Gastrocnemius medialis (tissue), 4 donors: ENCODE data around the gene LRRIQ3. TPM values are rescaled to one million over a fixed set of nuclear protein-coding genes. Genes with fewer than 3 reads are reported as not detected.

Experiments
- ATAC-seq, 2 donors: fragments of 150-250 bp; one replicate each; pipeline ENCODE4 v1.9.1; 2016
- DNase-seq, 2 donors: peaks; one replicate each; pipeline ENCODE4 v3.0.0-alpha.2; 2019
- H3K27ac ChIP-seq, 4 donors: fragments of 200-600 bp; sonication (generic); 1 replicate in 1 of 4; 2 replicates in 3 of 4; pipeline ENCODE4 v1.5.1; 2016 to 2018; ENCODE audit warnings: mild to moderate bottlenecking in 2 of 4, moderate library complexity in 1 of 4
- H3K27me3 ChIP-seq, 3 donors: fragments of 200-600 bp; sonication (generic) in 2 of 3; 1 replicate in 1 of 3; 2 replicates in 2 of 3; pipeline versions ENCODE4 v1.5.1 to v1.6.0; 2016 to 2019; ENCODE audit warnings: mild to moderate bottlenecking in 1 of 3, moderate library complexity in 1 of 3
- H3K36me3 ChIP-seq, 2 donors: fragments of 200-600 bp; sonication (generic) in 1 of 2; one replicate each; pipeline ENCODE4 v1.5.1; 2017 to 2018
- H3K4me1 ChIP-seq, 2 donors: fragments of 200-600 bp; sonication (generic) in 1 of 2; one replicate each; pipeline ENCODE4 v1.5.1; 2016 to 2017; ENCODE audit warnings: mild to moderate bottlenecking in 2 of 2
- H3K4me3 ChIP-seq, 4 donors: fragments of 200-600 bp; sonication (generic) in 3 of 4; 1 replicate in 1 of 4; 2 replicates in 3 of 4; pipeline ENCODE4 v1.5.1; 2016 to 2019; ENCODE audit warnings: mild to moderate bottlenecking in 2 of 4
- H3K9me3 ChIP-seq, 3 donors: fragments of 200-600 bp; sonication (generic) in 2 of 3; 1 replicate in 1 of 3; 2 replicates in 2 of 3; pipeline ENCODE4 v1.5.1; 2016 to 2019
- CTCF ChIP-seq, 5 experiments: fragments of 450-650 bp in 3 of 5; fragments of 200-600 bp in 2 of 5; sonication (generic) in 2 of 5; IDR thresholded peaks in 4 of 5; conservative IDR thresholded peaks in 1 of 5; 1 replicate in 4 of 5; 2 replicates in 1 of 5; pipeline ENCODE4 v1.5.1; 2016 to 2019; ENCODE audit warnings: antibody characterized with exemption in 5 of 5, mild to moderate bottlenecking in 3 of 5, moderate library complexity in 3 of 5
- POLR2A ChIP-seq, 2 donors: fragments of 450-650 bp; IDR thresholded peaks; one replicate each; pipeline ENCODE4 v1.6.1; 2017; ENCODE audit warnings: antibody characterized with exemption in 2 of 2, mild to moderate bottlenecking in 2 of 2, moderate library complexity in 2 of 2
- in situ Hi-C, 4 donors: fragments of 200-750 bp; cut with MboI; loops; one replicate each; pipeline versions ENCODE4 v1.15.0 to v1.8.0; 2017; ENCODE audit warnings: low sequenced_read_pairs in 4 of 4
- intact Hi-C: fragments of 100-400 bp; cut with DNase I; formaldehyde crosslinking; loops from one replicate; pipeline ENCODE4 v1.15.1; 2023; ENCODE audit warnings: low total_unique reads
- total RNA-seq, 4 donors: library from RNA; depleted of rRNA; stranded (reverse); fragments of >200 nt; gene quantifications; one replicate each; pipeline versions ENCODE4 v1.1.0 to v1.2.3, GENCODE V29; 2016

The LRRIQ3 gene
- total RNA-seq, 4 donors from 2014 or later, result 0.52 to 2.2 (median 0.56) TPM; not detected in 1

DNA sequence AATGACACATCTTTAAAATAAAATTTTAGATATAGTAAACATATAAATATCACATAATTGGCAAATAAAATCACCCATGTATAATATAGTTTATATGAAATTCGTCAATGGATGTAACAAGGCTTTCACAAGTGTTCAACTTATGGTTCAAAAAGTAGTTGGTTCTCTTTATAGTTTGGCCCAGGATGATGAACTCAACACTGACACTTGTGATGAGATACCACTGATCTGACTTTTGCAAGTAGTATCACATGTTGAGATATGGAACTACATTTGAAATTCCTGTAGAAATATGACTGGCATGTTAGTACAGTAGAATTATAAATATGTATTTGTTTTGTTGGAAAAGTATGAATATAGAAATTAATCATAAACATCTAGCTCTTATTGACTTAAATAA lies 39.1 kb upstream of the LRRIQ3 start:
- H3K27ac ChIP-seq, result no peak overlapping the region
- TF ChIP-seq POLR2A (IDR thresholded peaks at IDR 0.05) (no peak), CTCF (IDR thresholded peaks at IDR 0.05 in 4 of 5, conservative IDR thresholded peaks at IDR 0.05 in 1 of 5) (no peak)
- DNase-seq (no peak), ATAC-seq (no peak)
- H3K9me3 ChIP-seq, result no peaks in the 10 kb centered on the region
- H3K27me3 ChIP-seq, result no peaks in the 10 kb centered on the region
- no peak overlapping the region for H3K4me3 ChIP-seq
- no peaks in the 10 kb centered on the region for H3K4me1 ChIP-seq
- intact Hi-C loops (no loop called here), in situ Hi-C loops (no loop called here)
- H3K36me3 ChIP-seq, result peaks cover 0 to 7% of the 10 kb centered on the region in 2 donors

- no peak for TF ChIP-seq CTCF (IDR thresholded peaks at IDR 0.05 in 4 of 5, conservative IDR thresholded peaks at IDR 0.05 in 1 of 5)
- no peak for TF ChIP-seq POLR2A (IDR thresholded peaks at IDR 0.05)
- intact Hi-C loops (no loop called here), in situ Hi-C loops (no loop called here)
- no peaks in the 10 kb centered on the region for H3K4me1 ChIP-seq
- ATAC-seq (no peak), DNase-seq (no peak)
- no peak overlapping the region for H3K27ac ChIP-seq
- no peaks in the 10 kb centered on the region for H3K9me3 ChIP-seq
- H3K36me3 ChIP-seq, result peaks cover 0 to 7% of the 10 kb centered on the region in 2 donors
- H3K4me3 ChIP-seq, result no peak overlapping the region
- H3K27me3 ChIP-seq, result no peaks in the 10 kb centered on the region
These were observed 38.5 kb upstream of the LRRIQ3 start for GRCh38 chr1:74236440-74236839.

DNA sequence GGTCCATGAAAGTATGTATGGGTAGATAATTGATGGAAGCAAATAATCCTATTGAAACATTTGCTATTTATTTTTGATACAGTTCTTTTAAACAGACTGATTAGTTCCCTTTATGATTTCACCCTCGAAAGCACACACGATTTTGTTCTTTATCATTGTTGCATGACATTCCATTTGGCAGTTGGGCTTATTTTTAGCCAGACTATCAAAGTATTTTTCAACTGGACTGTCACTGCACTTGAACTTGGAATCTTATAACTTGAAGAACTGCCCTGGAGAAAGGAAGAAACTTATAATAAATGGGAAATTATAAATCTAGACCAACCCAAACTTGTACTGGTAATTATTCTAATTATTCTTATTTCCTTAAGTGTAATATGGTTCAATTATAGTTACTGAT lies 37.2 kb upstream of the LRRIQ3 start, which contains the start of gene TNNI3K:
Gene TNNI3K, plus strand, starts transcription at position 235 of the 400 bp plus-strand sequence. Its CDS starts 65 bp downstream, at position 300.
- no peaks in the 10 kb centered on the region for H3K4me1 ChIP-seq
- no peak for DNase-seq
- H3K36me3 ChIP-seq, result peaks cover 0 to 7% of the 10 kb centered on the region in 2 donors
- in situ Hi-C loops (no loop called here), intact Hi-C loops (no loop called here)
- no peak within 1 kb of the TSS for H3K4me3 ChIP-seq
- no peak for ATAC-seq
- H3K27ac ChIP-seq, result no peak within 1 kb of the TSS
- no peaks in the 10 kb centered on the region for H3K27me3 ChIP-seq
- no peaks in the 10 kb centered on the region for H3K9me3 ChIP-seq
- no peak for TF ChIP-seq POLR2A (IDR thresholded peaks at IDR 0.05)
- no peak for TF ChIP-seq CTCF (IDR thresholded peaks at IDR 0.05 in 4 of 5, conservative IDR thresholded peaks at IDR 0.05 in 1 of 5)

DNA sequence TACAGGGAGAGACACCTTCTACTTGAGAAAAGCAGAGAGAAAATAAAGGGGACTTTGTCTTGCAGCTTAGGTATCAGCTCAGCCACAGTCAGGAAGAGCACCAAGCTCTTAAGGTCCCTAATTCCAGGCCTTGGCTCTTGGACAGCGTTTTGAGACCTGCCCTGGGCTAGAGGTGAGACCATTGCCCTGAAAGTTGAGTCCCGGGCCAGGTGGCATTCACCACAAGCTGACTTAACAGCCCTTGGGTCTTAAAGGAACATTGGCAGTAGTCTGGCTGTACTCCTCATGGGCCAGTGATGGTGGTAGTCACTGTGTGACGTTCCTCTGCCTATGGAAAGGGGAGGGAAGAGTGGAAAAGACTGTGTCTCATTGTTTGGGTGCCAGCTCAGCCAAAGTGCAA lies 25.5 kb upstream of the LRRIQ3 start:
- Histone ChIP-seq H3K9me3 (no peaks in the 10 kb centered on the region), H3K36me3 (no peaks in the 10 kb centered on the region), H3K4me1 (no peaks in the 10 kb centered on the region), H3K27ac (no peak overlapping the region), H3K4me3 (no peak overlapping the region), H3K27me3 (no peaks in the 10 kb centered on the region)
- TF ChIP-seq POLR2A (IDR thresholded peaks at IDR 0.05), result no peak
- no peak for TF ChIP-seq CTCF (IDR thresholded peaks at IDR 0.05 in 4 of 5, conservative IDR thresholded peaks at IDR 0.05 in 1 of 5)
- intact Hi-C loops (no loop called here), in situ Hi-C loops (no loop called here)
- no peak for DNase-seq
- ATAC-seq, result no peak

GRCh38 chr1:74222701-74223100 lies 24.7 kb upstream of the LRRIQ3 start:
- Histone ChIP-seq H3K4me1 (no peaks in the 10 kb centered on the region), H3K27ac (no peak overlapping the region), H3K4me3 (no peak overlapping the region), H3K36me3 (no peaks in the 10 kb centered on the region), H3K27me3 (no peaks in the 10 kb centered on the region), H3K9me3 (no peaks in the 10 kb centered on the region)
- DNase-seq (no peak), ATAC-seq (no peak)
- intact Hi-C loops (no loop called here), in situ Hi-C loops (no loop called here)
- TF ChIP-seq CTCF (IDR thresholded peaks at IDR 0.05 in 4 of 5, conservative IDR thresholded peaks at IDR 0.05 in 1 of 5) (no peak), POLR2A (IDR thresholded peaks at IDR 0.05) (no peak)
